Skeletal muscle satellite cell (primary cell): ENCODE results near the gene SLC39A11.

Experiments used
- H3K27me3 ChIP-seq: 2 replicates; pipeline ENCODE4 v1.7.0; 2013; ENCODE audit warnings: low read length; ENCODE audit not compliant: control insufficient read depth, insufficient read depth
- H3K36me3 ChIP-seq: 2 replicates; pipeline ENCODE4 v1.7.0; 2013; ENCODE audit warnings: mild to moderate bottlenecking, control low read depth, low read length; ENCODE audit not compliant: insufficient read depth
- H3K4me1 ChIP-seq: 2 replicates; pipeline ENCODE4 v1.7.0; 2013; ENCODE audit warnings: low read length; ENCODE audit not compliant: control insufficient read depth, insufficient read depth
- H3K4me2 ChIP-seq: 2 replicates; pipeline ENCODE4 v1.7.0; 2013; ENCODE audit warnings: mild to moderate bottlenecking, low read length
- H3K4me3 ChIP-seq: 2 replicates; pipeline ENCODE4 v1.7.0; 2013; ENCODE audit warnings: low read length
- H3K9ac ChIP-seq: 2 replicates; pipeline ENCODE4 v1.7.0; 2013; ENCODE audit warnings: mild to moderate bottlenecking, low read depth, low read length, moderate library complexity
- H3K9me3 ChIP-seq: replicated peaks from 2 replicates; pipeline ENCODE4 v1.7.0; 2013; ENCODE audit warnings: mild to moderate bottlenecking, control low read depth, low read length

The SLC39A11 gene

DNA sequence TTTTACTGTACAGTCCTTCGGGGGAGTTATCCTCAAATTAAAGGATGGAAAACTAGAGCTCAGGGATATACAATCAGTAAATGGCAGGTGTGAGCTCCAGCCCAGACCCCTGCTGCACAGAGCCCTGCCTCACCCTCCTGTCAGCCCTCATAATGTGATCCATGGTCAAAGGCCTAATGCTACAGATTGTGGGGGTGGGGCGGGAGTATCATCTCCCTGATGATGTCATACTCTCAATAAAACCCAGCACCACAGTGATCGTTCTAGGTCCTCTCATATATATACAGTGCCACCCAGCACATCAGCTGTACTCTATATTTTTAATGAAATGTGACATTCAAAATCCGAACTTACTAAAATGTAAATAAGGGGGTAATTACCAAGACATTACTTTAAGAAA lies 61.5 kb downstream of the SLC39A11 start:
- H3K36me3 ChIP-seq, result no peaks in the 10 kb centered on the region
- no peak overlapping the region for H3K4me3 ChIP-seq
- H3K9me3 ChIP-seq, result no peaks in the 10 kb centered on the region
- H3K27me3 ChIP-seq, result no peaks in the 10 kb centered on the region
- no peak overlapping the region for H3K4me2 ChIP-seq
- no peaks in the 10 kb centered on the region for H3K4me1 ChIP-seq
- no peak overlapping the region for H3K9ac ChIP-seq

DNA sequence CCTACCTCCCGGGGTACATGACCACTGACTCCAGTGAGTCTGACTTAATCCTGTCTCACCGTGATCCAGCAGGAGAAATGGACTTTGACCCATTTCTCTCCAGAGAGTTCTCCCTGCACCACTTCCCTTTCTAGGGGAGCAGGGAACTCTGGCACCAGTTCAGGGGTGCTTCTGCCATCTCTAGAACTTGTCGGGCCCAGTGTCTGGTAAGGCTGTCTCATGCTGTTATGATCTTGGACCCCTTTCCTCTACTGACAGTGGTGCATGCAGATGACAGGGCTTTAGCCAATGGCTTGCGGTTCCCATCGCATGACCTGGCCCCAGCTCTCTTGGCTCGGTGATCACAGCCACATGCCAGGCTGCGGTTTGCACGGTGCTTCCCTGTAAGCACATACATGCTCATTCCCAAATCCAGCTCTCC lies 62.0 kb downstream of the SLC39A11 start:
- Histone ChIP-seq H3K27me3 (no peaks in the 10 kb centered on the region), H3K4me2 (no peak overlapping the region), H3K9me3 (no peaks in the 10 kb centered on the region), H3K4me3 (no peak overlapping the region), H3K36me3 (no peaks in the 10 kb centered on the region), H3K4me1 (no peaks in the 10 kb centered on the region), H3K9ac (no peak overlapping the region)

DNA sequence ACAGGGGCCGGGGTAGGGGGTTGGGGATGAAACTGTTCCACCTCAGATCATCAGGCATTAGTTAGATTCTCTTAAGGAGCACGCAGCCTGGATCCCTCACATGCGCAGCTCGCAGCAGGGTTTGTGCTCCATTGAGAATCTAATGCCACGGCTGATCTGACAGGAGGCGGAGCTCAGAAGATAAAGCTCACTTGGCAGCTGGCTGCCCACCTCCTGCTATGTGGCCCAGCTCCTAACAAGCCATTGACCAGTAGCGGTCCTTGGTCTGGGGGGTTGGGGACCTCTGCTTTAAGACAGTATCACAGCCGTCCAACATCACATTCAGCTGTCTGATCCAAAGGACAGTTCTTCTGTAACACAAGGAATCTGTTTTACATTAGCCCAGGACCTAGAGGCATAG lies 62.5 kb downstream of the SLC39A11 start:
- no peaks in the 10 kb centered on the region for H3K36me3 ChIP-seq
- no peaks in the 10 kb centered on the region for H3K4me1 ChIP-seq
- H3K4me2 ChIP-seq, result no peak overlapping the region
- H3K4me3 ChIP-seq, result no peak overlapping the region
- no peaks in the 10 kb centered on the region for H3K9me3 ChIP-seq
- no peaks in the 10 kb centered on the region for H3K27me3 ChIP-seq
- H3K9ac ChIP-seq, result no peak overlapping the region

DNA sequence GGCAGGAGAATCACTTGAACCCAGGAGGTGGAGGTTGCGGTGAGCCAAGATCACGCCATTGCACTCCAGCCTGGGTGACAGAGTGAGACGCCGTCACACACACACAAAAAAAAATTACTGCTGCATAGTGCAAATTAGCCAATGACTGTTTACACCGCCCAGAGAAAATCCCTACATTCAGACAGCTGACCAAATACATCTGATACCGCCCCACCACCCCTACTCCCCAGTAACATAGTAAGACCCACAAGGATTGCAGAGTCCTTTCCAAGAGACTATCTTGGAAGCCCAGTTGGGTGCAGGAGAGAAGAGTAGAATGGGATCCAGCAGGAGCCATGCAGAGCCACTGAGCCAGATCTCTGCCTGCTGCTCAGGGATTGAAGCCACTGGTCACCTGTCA lies 63.5 kb downstream of the SLC39A11 start:
- no peaks in the 10 kb centered on the region for H3K27me3 ChIP-seq
- no peak overlapping the region for H3K4me3 ChIP-seq
- no peak overlapping the region for H3K4me2 ChIP-seq
- H3K9me3 ChIP-seq, result no peaks in the 10 kb centered on the region
- no peaks in the 10 kb centered on the region for H3K4me1 ChIP-seq
- no peak overlapping the region for H3K9ac ChIP-seq
- H3K36me3 ChIP-seq, result no peaks in the 10 kb centered on the region

- Histone ChIP-seq H3K36me3 (no peaks in the 10 kb centered on the region), H3K4me3 (no peak overlapping the region), H3K9me3 (no peaks in the 10 kb centered on the region), H3K27me3 (no peaks in the 10 kb centered on the region), H3K4me1 (no peaks in the 10 kb centered on the region), H3K4me2 (no peak overlapping the region), H3K9ac (no peak overlapping the region)
Measured at GRCh38 chr17:73028299-73028755, 64.2 kb downstream of the SLC39A11 start.

DNA sequence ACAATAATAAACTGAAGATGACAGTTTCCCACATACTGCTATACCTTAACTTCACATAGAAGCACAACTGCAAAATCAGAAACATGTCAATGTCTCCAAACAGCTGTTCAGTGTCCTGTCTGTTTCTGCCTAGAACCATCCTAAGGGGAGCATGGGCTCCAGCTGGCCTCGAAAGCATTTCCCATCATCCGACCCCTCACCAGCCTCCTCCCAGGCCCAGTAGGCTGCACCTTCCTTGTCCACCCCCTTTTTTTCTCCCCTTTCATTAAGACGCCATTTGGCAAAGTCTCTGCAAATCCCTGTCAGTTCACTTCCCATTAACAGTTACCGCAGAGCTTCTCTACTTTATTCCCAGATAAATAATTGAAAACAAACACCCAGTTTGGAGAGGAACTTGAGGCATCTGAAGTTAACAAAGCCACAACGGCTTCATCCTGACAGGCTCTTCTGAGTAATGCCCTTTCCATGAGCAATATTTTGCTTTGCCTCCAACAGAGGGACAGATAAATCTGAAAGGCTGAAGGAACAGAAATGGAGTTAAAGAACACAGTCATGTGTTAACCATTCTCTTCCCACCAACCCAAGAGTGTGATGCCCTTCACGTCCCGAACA lies 65.3 kb downstream of the SLC39A11 start:
- H3K4me3 ChIP-seq, result no peak overlapping the region
- no peaks in the 10 kb centered on the region for H3K27me3 ChIP-seq
- no peak overlapping the region for H3K4me2 ChIP-seq
- H3K4me1 ChIP-seq, result no peaks in the 10 kb centered on the region
- H3K36me3 ChIP-seq, result no peaks in the 10 kb centered on the region
- H3K9me3 ChIP-seq, result no peaks in the 10 kb centered on the region
- H3K9ac ChIP-seq, result no peak overlapping the region

- Histone ChIP-seq H3K9ac (no peak overlapping the region), H3K27me3 (no peaks in the 10 kb centered on the region), H3K9me3 (no peaks in the 10 kb centered on the region), H3K4me2 (no peak overlapping the region), H3K36me3 (no peaks in the 10 kb centered on the region), H3K4me1 (no peaks in the 10 kb centered on the region), H3K4me3 (no peak overlapping the region)
Measured at GRCh38 chr17:73025041-73025560, 67.4 kb downstream of the SLC39A11 start.

- Histone ChIP-seq H3K36me3 (no peaks in the 10 kb centered on the region), H3K27me3 (no peaks in the 10 kb centered on the region), H3K9me3 (no peaks in the 10 kb centered on the region), H3K9ac (no peak overlapping the region), H3K4me1 (no peaks in the 10 kb centered on the region), H3K4me2 (no peak overlapping the region), H3K4me3 (no peak overlapping the region)
Measured at GRCh38 chr17:73023759-73024158, 68.7 kb downstream of the SLC39A11 start.

GRCh38 chr17:73022694-73023093 lies 69.8 kb downstream of the SLC39A11 start:
- H3K9ac ChIP-seq, result no peak overlapping the region
- no peaks in the 10 kb centered on the region for H3K9me3 ChIP-seq
- no peaks in the 10 kb centered on the region for H3K36me3 ChIP-seq
- no peaks in the 10 kb centered on the region for H3K27me3 ChIP-seq
- no peak overlapping the region for H3K4me3 ChIP-seq
- no peak overlapping the region for H3K4me2 ChIP-seq
- H3K4me1 ChIP-seq, result peaks cover 5% of the 10 kb centered on the region

DNA sequence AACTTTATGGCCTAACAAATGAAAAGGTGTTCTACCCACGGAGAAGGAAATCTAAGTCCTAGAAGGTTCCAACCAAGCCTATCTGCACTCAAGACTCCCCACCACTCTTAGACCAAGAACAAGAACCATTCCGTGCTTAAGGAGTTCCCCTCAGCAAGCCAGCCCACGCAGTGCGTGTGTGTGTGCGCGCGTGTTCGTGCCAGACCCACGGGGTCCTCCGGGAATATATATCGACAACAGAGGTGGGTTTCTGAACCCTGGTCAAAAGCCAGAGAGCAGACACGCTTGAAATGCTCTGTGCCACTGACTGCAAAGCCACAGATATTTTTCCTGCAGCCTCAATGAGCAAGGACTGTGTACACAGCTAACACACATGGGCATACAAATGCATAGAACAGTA lies 70.7 kb downstream of the SLC39A11 start:
- H3K4me2 ChIP-seq, result no peak overlapping the region
- H3K36me3 ChIP-seq, result no peaks in the 10 kb centered on the region
- no peaks in the 10 kb centered on the region for H3K27me3 ChIP-seq
- H3K4me3 ChIP-seq, result no peak overlapping the region
- H3K9me3 ChIP-seq, result no peaks in the 10 kb centered on the region
- peaks cover 5% of the 10 kb centered on the region for H3K4me1 ChIP-seq
- no peak overlapping the region for H3K9ac ChIP-seq

DNA sequence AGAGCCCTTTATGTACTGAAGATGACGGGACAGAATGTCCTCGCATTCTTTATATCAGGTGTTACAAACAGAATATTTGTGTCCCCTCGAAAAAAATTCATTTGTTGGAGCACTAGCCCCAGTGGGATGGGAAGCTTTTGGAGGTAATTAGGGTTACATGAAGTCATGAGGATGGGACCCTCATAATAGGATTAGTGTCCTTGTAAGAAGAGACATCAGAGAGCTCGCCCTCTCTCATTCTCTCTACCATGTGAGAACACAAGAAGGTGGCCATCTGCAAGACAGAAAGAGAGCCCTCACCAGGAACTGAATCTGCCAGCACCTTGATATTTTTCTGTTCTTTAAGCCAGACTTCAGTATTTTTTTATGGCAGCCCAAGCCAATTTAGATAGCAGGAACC lies 72.4 kb downstream of the SLC39A11 start:
- Histone ChIP-seq H3K9me3 (no peaks in the 10 kb centered on the region), H3K9ac (no peak overlapping the region), H3K36me3 (no peaks in the 10 kb centered on the region), H3K4me1 (peaks cover 5% of the 10 kb centered on the region), H3K4me2 (no peak overlapping the region), H3K27me3 (no peaks in the 10 kb centered on the region), H3K4me3 (no peak overlapping the region)

DNA sequence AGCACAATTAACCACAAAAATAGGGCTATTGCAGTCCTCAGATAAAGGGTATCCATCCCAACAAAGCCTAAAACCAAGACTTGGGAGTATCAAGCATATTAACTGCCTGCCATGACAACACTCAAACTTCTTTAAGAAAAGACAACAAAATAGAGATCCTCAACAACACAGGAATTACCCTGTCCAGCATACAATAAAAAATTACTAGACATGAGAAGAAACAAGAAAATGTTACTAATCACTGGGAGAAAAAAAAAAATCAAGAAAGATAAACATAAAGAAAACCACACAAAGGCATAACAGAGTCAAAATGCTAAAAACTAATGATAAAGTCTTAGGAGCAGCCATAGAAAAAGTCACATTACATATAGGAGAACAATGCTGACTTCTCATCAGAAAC lies 73.9 kb downstream of the SLC39A11 start:
- H3K4me2 ChIP-seq, result no peak overlapping the region
- H3K4me1 ChIP-seq, result peaks cover 12% of the 10 kb centered on the region
- no peaks in the 10 kb centered on the region for H3K9me3 ChIP-seq
- no peaks in the 10 kb centered on the region for H3K36me3 ChIP-seq
- H3K4me3 ChIP-seq, result no peak overlapping the region
- H3K27me3 ChIP-seq, result no peaks in the 10 kb centered on the region
- no peak overlapping the region for H3K9ac ChIP-seq
